ENCODE data around the gene STEAP4.

DNA sequence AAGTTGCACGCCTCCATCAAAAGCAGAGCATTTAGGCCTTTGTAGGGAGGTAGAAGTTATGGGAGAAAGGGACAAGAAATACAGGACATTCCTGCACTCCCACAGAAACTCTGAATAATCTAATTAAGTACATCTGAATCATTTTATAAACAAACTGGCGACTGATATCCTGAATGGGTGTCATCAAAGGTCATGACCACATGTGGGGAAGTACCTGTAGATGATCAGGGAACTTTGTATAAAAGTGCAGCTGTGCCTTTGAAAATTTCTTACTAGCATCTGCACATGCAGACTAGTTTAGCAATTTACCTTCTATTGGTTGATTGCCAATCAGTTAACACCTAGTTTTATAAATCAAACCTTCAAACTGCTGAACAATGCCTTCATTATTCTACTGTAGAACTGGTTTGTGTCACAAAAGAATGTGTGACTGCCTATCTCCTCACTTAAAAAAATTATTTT is 17.1 kb downstream of the STEAP4 start:
- TF ChIP-seq POLR2AphosphoS5 (IDR thresholded peaks at IDR 0.05; ENCODE audit: borderline replicate concordance, low read depth, low read length) (no peak), EZH2 (IDR thresholded peaks at IDR 0.05) (no peak)

Data from SK-N-MC (cell line).